Measurements from ENCODE around the gene ERICH3. TPM values are rescaled to one million over a fixed set of nuclear protein-coding genes. Genes with fewer than 3 reads are reported as not detected.

ERICH3 gene
- total and polyA plus RNA-seq, 10 of the 15 experiments (the other 5 are each of a cell fraction or from before 2014, with no cell fraction given): 0.03 to 0.09 (median 0.08) TPM; not detected in 7

- no peak for TF ChIP-seq FOS (IDR thresholded peaks at IDR 0.05; ENCODE audit: borderline replicate concordance, extremely low read depth, insufficient read length)
- no peak for TF ChIP-seq PAX5 (IDR thresholded peaks at IDR 0.05; ENCODE audit: borderline replicate concordance, low read depth, low read length)
- TF ChIP-seq E4F1 (IDR thresholded peaks at IDR 0.05; ENCODE audit: borderline replicate concordance, partially characterized antibody): no peak
- peak; percentile 56 for TF ChIP-seq RUNX3 (IDR thresholded peaks at IDR 0.05; ENCODE audit: low read length)
- TF ChIP-seq EZH2 (IDR thresholded peaks at IDR 0.05; ENCODE audit: borderline replicate concordance, control insufficient read depth, low read depth, low read length): no peak
- peak; percentile 23; the same call in 1 of the 2 replicates for TF ChIP-seq SPI1 (IDR thresholded peaks at IDR 0.05; ENCODE audit: borderline replicate concordance, insufficient read depth, low read depth, low read length)
- ChIA-PET CTCF (interaction anchor here (1.1 to 2.1 kb wide), 3 partner anchors 9 to 34 kb away, joined by 4 to 11 read pairs (median 4); partner anchors contain the start of gene TYW3), POLR2A (interaction anchor here (1.5 kb wide), 1 partner anchor 34 kb away, joined by 3 read pairs; no protein-coding TSS in a partner anchor), SMC1A (ENCODE audit: uncharacterized antibody, unreplicated experiment) (interaction anchor here (1.1 to 4.0 kb wide), 6 partner anchors 8 to 39 kb away, joined by 3 to 21 read pairs (median 8); partner anchors contain the start of genes CRYZ and TYW3), RAD21 (ENCODE audit: unreplicated experiment) (interaction anchor here (1.0 to 1.6 kb wide), 3 partner anchors 10 to 37 kb away, joined by 3 to 4 read pairs (median 3); no protein-coding TSS in a partner anchor)
- Histone ChIP-seq H3K4me3 (no peak overlapping the region), H3K36me3 (ENCODE audit: control insufficient read depth in 2 of 2, insufficient read depth in 2 of 2, low read length in 1 of 2) (peaks cover 0 to 6% of the 10 kb centered on the region in 2 experiments; a peak in 1 of 4 replicates), H3K4me2 (ENCODE audit: control insufficient read depth, insufficient read depth) (no peak overlapping the region), H4K20me1 (ENCODE audit: control insufficient read depth, insufficient read depth) (no peaks in the 10 kb centered on the region), H3K27ac (ENCODE audit: control insufficient read depth, insufficient read depth) (no peak overlapping the region; the same call in 1 of the 2 replicates), H3K9ac (ENCODE audit: control insufficient read depth, insufficient read depth, low read length) (no peak overlapping the region), H3K79me2 (ENCODE audit: control insufficient read depth, insufficient read depth, low read length) (no peaks in the 10 kb centered on the region), H3K9me3 (replicated peaks; ENCODE audit: control insufficient read depth, insufficient read depth, low read length) (no peaks in the 10 kb centered on the region), H2AFZ (ENCODE audit: control insufficient read depth, low read depth, low read length) (no peak overlapping the region), H3K4me1 (ENCODE audit: control insufficient read depth, insufficient read depth, low read length) (peaks cover 16% of the 10 kb centered on the region; the same call in 1 of the 2 replicates), H3K27me3 (replicated peaks in 1 of 2; ENCODE audit: control insufficient read depth in 2 of 2, insufficient read depth in 2 of 2, low read length in 1 of 2) (no peaks in the 10 kb centered on the region)
- FAIRE-seq (no peak), DNase-seq (ENCODE audit: low read depth, low spot score) (no peak), ATAC-seq (peak; percentile 38; the same call in 2 of the 3 replicates)
- BruUV-seq (replicated peaks): no TSS peak
- in situ Hi-C loops (cut with MboI) (no loop called here), intact Hi-C loops (cut with micrococcal nuclease; ENCODE audit: unreplicated experiment) (loop anchor here (2.0 kb wide), 1 partner anchor 33 kb away; the partner anchor contains the start of genes CRYZ and TYW3)
Measured at GRCh38 chr1:74699331-74699730, 25.7 kb upstream of the ERICH3 start.
